HG03025 (cell line): ENCODE data around the gene EMC1.
"Not testable (repeated sequence)": the region's sequence is repeated elsewhere in the genome, so short reads cannot be mapped to it uniquely, and the experiment has no call there.

Source experiments
- ATAC-seq: cut with Tn5 transposase; IDR thresholded peaks from one replicate; pipeline ENCODE4 v1.9.1; 2021; ENCODE audit warnings: mild to moderate bottlenecking, moderate library complexity; ENCODE audit not compliant: unreplicated experiment, low FRiP score

The EMC1 gene

DNA sequence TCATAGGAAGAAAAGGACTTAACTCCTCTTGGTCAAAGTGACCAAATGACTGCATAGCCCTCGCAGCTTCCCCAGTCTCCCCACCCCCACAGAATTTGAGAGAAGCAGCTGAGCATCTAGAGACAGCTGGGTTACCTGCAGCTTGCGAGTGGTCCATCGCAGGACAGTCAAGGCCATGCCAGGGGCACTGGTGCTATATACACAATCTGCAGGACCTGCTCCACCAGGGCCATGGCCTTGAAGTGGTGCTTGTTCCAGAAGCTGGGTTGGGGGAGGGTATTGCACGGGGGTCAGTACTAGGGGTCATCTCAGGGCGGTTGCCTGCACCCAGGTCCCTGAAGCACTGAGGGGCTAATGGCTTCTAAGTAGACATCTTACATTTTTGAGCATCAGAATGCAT is 10.7 kb upstream of the EMC1 start:
- ATAC-seq: no peak

DNA sequence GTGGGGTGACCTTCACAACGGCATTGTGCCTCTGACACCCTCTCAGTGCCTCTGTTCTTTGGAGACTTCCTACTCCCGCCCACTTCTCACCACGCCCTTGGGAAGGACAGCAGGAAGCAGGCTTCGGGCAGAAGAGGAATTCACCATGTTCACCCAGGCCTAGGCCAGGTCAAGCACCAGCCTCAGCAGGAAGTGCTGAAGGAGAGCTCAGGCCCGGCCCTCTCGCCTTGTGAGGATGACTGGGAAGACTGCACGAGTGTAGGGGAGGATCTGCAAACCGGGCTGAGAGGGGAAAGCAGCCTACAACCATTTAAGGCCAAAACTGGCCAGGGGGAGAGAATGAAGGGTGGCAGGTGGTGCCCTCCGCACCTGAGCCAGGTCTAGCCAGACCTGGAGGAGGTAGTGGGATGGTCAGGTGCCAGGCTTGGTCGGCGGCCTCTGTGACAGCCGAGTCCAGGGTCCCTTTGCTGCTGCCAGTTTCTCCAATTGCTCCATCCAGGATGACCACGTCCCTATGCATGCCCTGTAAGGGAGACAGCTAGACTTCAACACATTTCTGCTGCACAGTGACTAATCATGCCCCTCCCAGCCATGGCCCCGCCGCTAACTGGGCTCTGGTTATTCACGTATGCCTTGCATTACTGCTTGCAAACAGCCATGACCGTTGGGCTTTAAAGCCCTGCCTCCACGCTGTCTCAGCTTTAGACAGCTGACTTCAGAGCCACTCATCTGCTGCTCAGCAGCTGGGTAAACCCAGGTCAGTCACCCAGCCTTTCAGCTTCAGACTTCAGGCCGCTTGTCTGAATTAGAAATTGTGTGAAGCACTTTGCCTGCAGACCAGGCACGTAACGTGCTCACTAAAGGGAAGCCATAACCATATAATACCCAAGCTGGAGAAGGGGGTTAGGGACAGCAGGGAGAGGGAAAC is 9.2 kb upstream of the EMC1 start:
- ATAC-seq: no peak

DNA sequence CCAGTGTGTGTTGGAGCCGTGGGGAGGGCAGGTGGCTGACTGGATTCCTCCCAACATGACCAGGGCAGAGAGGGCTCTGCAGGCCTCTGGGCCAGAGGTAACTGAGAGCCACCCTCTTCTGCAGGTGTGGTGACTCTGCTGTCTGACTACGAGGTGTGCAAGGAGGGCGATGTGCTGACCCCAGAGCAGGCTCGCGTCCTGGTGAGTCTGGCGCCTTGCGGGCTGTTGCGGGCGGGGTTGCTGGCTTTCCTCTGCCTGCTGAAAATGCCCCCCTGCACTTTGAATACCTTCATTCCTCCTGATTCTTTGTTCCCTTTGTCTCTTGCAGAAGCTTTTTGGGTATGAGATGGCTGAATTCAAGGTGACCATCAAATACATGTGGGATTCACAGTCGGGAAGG is 7.0 kb upstream of the EMC1 start:
- no peak for ATAC-seq

DNA sequence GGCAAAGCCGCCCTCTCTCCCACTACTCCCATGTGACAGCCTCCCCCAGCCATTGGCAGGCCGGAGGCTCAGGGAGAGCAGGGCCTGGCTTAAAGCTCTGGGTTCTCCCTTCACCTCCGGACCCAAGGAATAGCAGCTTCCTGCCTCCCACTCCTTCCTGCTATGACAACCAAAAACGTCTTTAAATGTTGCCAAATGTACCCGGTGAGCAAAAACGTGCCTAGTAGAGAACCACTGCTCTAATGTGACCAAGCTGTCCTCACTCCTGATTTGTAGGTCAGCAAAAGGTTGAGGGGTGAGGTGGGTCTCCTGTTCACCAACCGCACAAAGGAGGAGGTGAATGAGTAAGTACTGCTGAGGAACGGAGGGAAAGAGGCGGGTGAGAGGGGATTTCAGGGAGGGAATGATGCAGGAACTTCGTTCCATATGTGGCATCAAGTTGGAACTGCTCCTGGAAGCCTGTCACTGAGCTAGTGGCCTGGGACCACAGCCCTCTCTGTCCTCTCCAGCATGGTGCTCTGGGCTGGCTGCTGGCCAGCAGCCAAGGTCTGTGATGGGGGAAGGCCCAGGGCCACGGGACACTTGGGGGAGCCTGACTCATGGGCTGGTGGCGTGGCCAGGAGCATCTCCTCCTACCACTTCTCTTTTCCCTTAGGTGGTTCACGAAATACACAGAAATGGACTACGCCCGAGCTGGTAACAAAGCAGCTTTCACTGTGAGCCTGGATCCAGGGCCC is 6.0 kb upstream of the EMC1 start:
- ATAC-seq: no peak

DNA sequence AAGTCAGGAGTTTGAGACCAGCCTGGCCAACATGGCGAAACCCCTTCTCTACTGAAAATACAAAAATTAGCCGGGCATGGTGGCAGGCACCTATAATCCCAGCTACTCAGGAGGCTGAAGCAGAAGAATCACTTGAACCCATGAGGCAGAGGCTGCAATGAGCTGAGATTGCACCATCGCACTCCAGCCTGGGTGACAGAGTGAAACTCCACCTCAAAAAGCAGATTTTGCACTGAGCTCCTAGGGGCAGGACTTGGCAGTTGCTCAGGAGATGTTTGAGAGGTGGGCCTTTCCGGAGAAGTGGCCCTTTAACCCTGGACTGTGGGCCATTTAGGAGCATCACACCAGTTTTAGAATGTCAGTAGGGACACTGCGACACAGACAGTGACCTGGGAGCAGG is 5.0 kb upstream of the EMC1 start:
- ATAC-seq: not testable (repeated sequence)

DNA sequence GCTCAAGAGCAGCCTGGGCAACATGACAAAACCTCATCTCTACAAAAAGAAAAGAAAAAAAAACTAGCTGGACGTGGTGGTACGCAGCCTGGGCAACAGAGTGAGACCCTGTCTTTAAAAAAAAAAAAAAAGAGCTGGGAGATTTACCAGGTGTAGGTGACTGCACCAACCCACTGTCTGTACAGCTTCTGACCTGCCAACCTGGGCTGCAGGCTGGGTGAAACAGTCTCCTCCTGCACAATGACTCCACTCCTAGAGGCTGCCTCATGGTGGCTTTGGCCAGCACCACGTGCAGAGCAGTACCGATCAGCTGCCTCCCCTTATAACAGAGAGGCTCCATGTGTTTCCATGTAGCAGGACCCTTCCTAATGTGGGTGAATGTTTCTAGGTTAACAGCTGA is 4.0 kb upstream of the EMC1 start:
- ATAC-seq: no peak

DNA sequence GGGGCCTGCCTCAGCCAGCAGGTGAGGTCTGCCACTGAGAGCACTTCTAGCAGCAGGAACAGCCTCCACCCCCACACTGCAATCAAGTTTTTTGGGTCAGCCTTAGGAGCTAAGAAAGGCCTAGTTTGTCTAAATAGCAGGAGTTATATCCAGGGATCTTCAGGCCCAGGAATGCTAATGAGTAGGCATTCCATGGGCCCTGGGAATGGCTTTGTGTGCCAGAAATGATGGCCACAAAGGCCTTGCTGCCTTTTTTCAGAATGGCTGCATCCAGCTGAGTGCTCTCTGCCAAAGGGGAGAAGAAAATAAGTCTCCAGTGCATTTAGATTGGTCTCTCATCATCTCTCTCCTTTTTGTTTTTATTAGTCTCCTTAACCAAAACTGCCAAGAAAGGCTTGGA is 3.1 kb upstream of the EMC1 start:
- no peak for ATAC-seq

DNA sequence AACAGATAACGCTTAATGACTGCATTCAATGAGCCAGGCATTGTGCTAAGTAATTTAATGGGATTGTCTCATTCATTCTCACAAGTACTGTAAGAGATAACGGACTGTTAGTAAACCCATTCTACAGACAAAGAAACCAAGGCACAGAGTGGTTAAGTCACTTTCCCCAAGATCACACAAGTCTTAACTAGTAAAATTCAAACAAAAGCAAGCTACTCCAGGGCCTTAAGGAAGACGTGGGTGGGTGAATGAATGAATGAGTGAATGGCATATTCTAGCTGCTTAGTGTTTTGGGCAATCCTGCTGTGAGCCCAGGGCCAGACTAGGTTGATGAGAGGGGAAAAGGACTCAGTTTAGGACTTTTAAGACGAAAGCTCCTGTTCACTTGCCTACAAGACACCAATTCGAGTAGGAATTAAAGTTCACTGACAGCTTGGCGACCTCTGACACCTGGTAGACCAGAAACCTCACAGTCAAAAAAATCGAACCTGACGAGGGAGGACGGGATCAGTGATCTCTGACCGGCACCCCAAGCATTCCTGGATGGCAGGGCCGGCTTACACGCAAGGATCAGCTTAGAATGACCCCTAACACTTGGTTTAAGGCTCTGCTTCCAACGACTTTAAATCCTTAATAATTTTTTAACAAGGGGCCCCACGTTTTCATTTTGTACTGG is 557 bp downstream of the EMC1 start:
- ATAC-seq: no peak

DNA sequence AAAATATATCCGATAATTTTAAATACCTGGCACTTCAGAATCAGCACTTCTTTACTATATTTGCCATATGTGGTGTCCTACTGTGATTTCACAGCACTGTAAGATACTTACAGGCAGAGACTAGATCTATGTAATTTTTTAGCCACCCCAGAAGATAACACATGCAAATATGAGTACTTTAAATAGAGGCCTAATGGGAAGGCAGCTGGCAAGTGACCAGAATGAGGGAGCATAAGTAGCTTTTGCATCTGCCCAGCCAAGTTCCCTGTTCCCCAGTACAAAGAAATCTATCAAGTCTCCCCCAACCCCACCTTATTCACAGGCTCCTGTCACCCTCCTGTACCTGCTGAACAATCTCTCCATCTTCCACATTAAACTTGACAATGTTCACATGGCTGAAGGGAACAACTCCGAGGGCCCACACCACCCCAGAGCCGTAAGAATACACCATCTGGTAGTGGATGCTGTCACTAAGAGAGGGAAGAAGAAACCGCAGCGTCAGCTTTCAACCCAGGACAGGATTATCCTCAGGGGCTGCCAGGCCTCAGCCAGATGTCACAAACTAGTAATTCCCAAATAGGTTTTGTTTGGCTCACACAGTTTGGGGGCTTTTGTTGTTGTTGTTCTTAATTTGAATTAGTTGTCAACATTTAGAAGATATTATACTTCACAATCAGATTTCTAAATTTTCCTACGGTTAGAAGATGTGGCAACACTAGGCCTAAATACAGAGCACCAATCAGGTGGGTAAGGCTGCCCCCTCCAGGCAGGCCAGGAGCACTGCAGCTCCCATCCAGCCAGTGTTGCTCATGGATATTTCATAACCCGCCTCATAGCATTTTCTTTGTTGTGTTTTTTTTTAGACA is 10.4 kb downstream of the EMC1 start:
- ATAC-seq: no peak

DNA sequence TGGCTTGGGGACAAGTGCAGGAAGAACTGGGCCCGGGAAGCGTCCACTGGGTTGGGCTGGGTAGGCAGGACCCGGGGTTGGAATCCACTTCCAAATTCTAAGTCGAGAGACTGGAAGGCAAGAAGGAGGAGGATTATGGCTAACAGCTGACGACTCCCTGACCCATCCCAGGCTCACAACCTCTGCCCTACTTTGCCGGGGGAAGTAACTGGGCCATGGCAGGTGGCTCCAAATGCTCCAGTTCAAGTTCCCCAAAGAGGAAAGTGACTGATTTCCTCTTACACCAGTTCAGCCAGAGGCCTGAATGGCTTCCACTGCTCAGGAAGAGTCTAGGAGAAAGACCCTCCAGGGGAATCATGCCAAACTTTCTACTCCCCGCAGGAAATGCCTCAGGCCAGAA is 11.4 kb downstream of the EMC1 start:
- ATAC-seq: no peak

DNA sequence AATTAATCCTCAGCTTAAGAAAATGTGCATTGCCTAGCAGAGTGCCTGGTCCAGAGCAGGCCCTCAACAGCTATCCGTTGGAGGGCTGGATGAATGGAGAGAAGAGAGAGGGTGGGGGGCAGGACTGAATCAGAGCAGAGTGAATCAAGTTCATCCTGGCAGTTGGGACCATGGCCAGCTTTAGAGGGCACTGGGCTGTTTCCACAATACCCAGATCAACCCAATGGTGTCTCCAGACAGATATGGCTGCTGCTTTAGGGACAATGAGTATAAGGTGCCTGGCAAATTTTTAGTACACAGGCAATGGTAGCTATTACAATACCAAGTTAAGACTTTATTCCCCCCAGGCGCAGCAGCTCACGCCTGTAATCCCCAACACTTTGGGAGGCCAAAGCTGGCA is 17.1 kb downstream of the EMC1 start:
- ATAC-seq: no peak

DNA sequence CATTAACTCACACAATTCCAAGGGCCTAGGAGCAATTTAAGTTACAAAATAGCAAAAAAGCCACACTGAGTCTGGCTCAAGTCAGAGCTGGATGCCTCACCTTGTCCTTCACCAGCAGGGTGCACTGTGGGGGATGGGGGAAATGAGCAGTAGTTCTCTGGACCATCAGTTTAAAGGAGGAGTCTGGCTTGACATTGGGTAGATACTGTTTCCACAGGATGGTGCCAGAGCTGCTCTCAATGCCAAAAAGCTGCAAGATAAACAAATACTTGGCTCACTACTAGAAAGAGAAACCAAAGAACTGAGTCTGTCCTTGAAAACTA is 18.8 kb downstream of the EMC1 start:
- ATAC-seq: no peak

DNA sequence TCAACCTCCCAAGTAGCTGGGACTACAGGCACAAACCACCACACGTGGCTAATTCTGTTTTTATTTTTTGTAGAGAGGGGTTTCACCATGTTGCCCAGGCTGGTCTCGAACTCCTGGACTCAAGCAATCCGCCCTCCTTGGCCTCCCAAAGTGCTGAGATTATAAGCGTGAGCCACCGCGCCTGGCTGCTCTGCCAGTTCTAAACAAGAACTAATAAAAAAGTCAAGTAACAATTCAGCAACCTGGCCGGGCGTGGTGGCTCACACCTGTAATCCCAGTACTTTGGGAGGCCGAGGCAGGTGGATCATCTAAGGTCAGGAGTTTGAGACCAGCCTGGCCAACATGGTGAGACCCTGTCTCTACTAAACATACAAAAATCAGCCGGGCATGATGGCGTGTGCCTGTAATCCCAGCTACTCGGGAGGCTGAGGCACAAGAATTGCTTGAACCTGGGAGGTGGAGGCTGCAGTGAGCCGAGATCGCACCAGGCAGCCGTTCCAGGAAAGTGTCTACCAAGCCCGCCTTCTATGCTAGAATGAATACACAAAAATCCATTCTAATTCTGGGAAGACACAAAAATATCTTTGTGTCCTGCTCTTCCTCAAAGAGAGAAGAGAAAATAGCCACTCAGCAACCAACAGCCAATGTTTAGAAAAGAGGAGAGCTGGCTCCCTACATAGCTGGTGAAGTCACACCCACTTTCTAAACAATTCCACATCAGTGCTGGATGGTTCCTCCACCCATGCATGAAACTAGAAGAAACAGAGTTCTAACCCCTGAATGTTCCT is 19.4 kb downstream of the EMC1 start:
- not testable (repeated sequence) for ATAC-seq

DNA sequence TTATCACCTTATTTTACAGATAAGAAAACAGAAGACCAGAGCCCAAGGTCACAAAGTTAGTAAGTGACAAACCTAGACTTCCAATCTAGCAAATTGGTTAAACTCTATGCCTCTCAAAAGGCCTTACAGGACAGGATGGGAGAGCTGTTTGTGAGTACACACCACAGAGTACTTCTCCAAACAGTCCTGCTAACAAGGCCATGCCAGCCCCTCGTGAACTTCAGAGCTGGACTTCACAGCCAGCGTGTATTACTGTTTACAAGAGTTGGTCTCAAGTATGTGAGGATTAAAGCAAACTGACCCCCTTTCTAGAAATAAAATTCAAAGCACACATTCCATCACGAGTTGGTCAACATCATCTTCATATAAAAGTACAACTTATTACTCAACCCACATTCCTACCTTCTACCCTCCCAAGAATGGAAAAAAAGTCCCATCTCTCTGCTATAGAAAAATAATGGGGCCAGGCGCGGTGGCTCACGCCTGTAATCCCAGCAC is 21.4 kb downstream of the EMC1 start:
- no peak for ATAC-seq

DNA sequence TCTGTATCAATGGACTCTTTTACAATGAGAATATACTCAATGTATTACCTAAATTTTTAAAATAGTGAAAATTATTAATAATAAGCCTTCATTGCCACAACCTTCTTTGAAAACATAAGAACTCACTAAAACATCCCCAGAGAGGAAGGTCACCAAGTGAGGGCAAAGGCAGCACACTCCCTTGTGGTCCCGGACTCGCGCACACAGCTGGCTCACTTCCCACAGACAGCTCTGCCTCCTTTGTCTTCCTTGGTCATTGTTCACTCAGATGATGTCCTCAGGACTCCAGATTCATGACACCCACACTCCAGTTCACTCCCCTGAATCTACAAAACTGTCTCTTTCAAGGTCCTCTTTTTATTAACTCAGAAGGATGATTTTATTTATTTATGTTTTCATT is 22.1 kb downstream of the EMC1 start:
- ATAC-seq: no peak

DNA sequence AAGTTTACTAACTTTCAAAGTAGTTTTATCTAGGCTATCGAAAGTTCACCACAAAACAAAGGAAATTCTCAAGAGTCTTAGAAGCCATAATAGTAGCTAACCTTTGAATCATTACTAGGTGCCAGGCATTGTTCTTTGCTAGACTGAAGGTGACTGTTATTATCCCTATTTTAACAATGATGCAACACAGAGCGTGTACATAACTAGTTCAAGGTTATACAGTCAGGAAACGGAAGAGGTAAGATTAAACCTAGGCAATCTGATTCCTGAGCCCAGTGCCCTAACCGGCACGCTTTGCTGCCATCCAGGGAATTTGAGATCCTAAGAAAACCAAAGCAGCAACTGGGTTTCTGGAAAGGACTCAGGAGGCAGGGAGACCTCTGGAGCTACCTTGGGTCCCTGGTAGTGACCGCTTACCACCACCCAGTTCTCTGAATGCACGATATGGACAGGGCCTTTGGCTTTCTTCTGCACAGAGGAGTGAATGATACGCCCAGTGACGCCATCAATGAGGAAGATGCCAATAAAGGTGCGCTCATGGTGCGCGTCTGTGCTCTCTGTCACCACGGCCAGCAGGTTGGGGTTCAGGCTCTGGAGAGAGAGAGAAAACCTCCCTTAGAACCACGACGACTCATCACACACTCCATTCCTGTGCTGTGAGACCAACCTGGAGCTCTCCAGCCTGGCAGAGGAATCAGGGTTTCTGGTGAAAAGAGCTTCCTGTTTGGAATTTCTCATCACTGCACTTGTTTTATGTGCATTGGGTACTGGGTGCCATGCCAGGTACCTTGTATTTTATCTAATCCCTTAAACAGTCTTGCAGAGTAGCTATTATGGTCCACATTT is 28.1 kb downstream of the EMC1 start:
- no peak for ATAC-seq

DNA sequence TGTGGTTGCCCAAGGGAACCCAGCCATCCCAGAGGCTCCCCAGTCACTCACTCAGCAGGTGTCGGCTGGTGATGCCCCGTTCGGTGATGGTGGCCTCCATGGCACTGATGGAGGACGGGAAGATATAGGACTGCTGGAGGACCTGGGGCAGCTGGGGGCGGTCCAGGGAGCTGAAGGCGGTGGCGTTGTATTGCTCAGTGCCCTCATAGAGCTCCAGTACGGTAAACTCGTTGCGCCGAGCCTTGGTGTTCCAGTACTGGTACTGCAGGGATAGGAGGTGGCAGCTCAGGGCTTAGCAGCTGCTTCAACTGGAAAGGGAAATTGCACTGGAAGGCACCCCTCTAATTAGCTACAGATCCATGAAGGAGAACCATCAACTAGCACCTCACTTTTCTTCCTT is 28.8 kb downstream of the EMC1 start:
- ATAC-seq: no peak

DNA sequence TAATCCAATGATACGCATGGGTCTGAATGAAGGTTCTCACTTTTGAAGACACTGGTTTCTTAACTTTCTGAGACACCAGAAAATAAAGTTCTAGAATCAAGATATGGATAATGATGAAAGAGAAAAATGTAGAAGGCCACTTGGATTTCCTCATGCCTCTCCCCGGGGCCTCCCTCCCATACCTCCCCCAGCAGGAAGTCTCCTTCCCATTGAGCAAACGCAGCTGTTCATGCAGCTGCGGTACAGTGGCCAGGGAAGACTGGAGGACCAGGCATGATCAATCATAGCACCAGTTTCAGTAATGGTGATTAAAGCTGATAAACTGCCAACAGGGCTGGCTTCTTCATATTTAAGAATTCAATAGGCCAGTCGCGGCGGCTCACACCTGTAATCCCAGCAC is 30.3 kb downstream of the EMC1 start:
- ATAC-seq: no peak
